AG04449 (cell line): ENCODE results near the gene MPP4.

Experiments
- CTCF ChIA-PET: fragments of 350-600 bp; formaldehyde crosslinking; extraction: SDS; loops from one replicate; lab custom pipeline; 2021; ENCODE audit warnings: antibody characterized with exemption; lab: Yijun Ruan, JAX
- POLR2A ChIA-PET: fragments of 400-600, 350-600 bp; formaldehyde crosslinking; extraction: SDS; loops from one replicate; lab custom pipeline; 2020; ENCODE audit warnings: antibody characterized with exemption, inconsistent platforms; lab: Yijun Ruan, JAX
- DNase-seq: peaks from one replicate; pipeline ENCODE4 v3.0.0-alpha.2; 2010; ENCODE audit warnings: low read depth, low spot score
- H3K4me3 ChIP-seq: 2 replicates; pipeline ENCODE4 v1.5.1; 2011; ENCODE audit warnings: low read depth, mild to moderate bottlenecking, control low read depth, low read length
- TF ChIP-seq, protein P1 (sequence below): IDR thresholded peaks from one replicate; pipeline ENCODE4 v1.5.1; 2011; ENCODE audit warnings: mild to moderate bottlenecking, moderate library complexity, low read length, control low read depth, inconsistent platforms; ENCODE audit not compliant: insufficient read depth; ENCODE audit errors: missing control alignments

MPP4 gene

DNA sequence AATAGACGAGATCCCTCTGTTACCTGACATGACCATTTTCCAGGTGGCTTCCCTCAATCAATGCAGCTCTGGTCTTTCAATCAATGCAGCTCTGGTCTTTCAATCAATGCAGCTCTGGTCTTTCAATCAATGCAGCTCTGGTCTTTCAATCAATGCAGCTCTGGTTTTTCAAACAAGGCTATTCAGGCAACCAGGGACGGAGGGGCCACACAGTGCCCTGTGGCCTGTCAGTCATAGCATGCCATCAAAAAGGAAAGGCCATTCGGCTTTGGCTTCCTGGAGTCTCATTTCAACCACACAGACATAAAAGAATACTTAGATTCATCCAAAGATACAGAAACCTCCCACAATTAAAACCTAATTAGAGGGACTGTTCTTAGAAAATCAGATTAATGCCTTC, 13.3 kb downstream of the MPP4 start:
- TF ChIP-seq, protein P1, sequence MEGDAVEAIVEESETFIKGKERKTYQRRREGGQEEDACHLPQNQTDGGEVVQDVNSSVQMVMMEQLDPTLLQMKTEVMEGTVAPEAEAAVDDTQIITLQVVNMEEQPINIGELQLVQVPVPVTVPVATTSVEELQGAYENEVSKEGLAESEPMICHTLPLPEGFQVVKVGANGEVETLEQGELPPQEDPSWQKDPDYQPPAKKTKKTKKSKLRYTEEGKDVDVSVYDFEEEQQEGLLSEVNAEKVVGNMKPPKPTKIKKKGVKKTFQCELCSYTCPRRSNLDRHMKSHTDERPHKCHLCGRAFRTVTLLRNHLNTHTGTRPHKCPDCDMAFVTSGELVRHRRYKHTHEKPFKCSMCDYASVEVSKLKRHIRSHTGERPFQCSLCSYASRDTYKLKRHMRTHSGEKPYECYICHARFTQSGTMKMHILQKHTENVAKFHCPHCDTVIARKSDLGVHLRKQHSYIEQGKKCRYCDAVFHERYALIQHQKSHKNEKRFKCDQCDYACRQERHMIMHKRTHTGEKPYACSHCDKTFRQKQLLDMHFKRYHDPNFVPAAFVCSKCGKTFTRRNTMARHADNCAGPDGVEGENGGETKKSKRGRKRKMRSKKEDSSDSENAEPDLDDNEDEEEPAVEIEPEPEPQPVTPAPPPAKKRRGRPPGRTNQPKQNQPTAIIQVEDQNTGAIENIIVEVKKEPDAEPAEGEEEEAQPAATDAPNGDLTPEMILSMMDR: no peak
- no peak for DNase-seq
- ChIA-PET CTCF (interaction anchor here (0.9 kb wide), 1 partner anchor 9 kb away, joined by 4 read pairs; no protein-coding TSS in a partner anchor), POLR2A (interaction anchor here (0.7 kb wide), 1 partner anchor 11 kb away, joined by 3 read pairs; no protein-coding TSS in a partner anchor)
- H3K4me3 ChIP-seq: no peak overlapping the region

DNA sequence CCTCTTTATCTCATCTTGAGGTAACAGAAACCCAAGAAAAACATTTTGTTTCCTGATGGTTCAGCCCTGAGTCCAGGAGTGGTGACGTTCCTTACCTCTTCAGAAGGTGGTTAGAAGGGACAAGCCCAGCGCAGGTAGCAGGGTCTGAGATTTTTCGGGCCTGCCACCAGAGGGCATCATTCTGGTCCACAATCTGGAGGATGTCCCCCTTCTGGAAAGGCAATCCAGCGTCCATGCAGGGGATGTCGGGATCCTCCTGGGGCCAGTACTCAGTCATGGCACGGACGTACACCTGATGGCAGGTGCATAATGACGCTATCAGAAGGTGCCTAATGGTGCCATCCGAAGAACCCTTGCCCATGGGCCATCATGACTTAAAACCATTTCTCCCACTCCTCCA, 17.7 kb downstream of the MPP4 start:
- POLR2A ChIA-PET: no interaction called here
- CTCF ChIA-PET: interaction anchor here (1.2 to 3.0 kb wide), 3 partner anchors 13 to 17 kb away, joined by 3 to 9 read pairs (median 5); no protein-coding TSS in a partner anchor
- H3K4me3 ChIP-seq: no peak overlapping the region
- TF ChIP-seq, protein P1: peak; percentile 36
- DNase-seq: no peak

DNA sequence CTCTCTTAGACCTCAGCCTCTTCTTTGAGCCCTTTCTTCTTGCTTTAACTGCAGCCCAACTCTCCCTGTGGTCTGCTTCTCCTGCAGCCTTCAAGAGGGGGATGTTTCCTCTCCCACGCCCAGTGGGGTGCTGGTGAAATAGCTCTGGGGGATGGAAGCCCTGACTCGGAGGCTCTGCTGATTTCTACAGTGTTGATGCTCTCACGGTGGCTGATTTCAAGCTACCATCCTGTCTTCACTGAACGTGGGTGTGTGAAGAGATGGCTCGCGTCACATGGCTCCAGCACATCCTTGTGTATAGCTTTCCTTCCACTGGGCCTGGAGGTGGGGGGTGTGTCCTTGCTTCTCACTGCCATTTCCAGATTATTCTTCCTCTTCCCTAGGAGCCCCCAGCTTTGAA, 20.0 kb downstream of the MPP4 start:
- H3K4me3 ChIP-seq: no peak overlapping the region
- no peak for DNase-seq
- TF ChIP-seq, protein P1: no peak
- CTCF ChIA-PET: interaction anchor here (0.7 to 1.2 kb wide), 5 partner anchors 10 to 446 kb away, joined by 3 read pairs; no protein-coding TSS in a partner anchor
- POLR2A ChIA-PET: no interaction called here

DNA sequence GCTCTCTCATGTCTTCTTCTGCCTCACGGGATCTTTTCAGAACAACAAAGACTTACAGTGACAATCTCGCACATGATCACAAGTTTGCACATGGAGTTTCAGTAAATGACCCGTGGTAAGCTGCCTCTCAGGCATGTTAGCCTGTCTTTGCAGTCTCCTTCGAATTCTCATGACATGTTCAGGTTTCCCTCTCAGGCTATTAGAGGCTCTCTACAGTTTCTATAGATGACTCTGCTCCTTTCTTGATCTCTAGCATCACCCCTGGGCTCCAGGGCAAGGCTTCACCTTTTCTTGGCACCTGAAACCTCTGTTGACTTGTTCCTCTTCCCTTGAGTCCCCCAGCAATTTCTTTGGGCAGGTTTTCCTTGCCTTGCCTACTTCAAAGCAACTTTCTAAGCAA, 23.0 kb downstream of the MPP4 start:
- POLR2A ChIA-PET: no interaction called here
- TF ChIP-seq, protein P1: no peak
- H3K4me3 ChIP-seq: no peak overlapping the region
- CTCF ChIA-PET: interaction anchor here (0.8 to 1.3 kb wide), 2 partner anchors 10 to 439 kb away, joined by 3 to 4 read pairs; no protein-coding TSS in a partner anchor
- no peak for DNase-seq

DNA sequence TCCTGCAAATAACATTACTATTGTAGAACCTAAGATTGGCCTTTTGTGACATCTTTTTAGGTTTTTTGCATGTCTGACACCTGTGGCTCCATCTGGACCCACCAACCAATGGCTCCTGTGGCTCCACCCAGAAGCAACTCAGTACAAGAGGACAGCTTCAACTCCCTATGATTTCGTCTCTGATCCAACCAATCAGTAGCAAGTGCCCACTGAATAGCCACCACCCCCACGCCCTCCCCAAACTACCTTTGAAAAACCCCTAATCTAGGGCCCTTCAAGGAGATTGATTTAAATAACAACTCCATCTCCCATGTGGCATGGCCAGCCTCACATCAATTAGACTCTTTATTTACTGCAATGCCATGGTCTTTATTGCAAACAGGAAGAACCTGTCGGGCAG, 23.6 kb downstream of the MPP4 start:
- no peak for DNase-seq
- H3K4me3 ChIP-seq: no peak overlapping the region
- ChIA-PET CTCF (interaction anchor here (1.0 kb wide), 1 partner anchor 17 kb away, joined by 3 read pairs; no protein-coding TSS in a partner anchor), POLR2A (no interaction called here)
- TF ChIP-seq, protein P1: no peak

DNA sequence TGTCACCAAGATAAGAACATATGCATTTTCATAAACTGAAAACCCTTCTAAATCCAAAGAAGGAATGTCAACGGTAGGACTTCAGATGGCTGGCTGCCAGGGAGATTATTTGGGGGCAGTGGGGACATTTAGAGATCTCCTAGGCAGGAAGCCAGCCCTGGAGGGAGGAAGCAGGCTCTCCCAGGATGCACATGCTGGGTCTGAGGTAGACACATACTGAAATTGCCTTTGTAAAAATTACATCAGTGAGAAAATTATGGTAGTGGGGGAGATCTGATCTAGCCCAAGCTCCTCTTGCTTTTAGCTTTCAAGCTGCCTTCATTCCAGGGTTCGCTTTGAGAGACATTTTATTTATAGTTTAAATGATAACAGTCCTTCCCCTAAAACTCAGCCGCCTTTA, 24.1 kb downstream of the MPP4 start:
- CTCF ChIA-PET: interaction anchor here (1.0 kb wide), 1 partner anchor 18 kb away, joined by 3 read pairs; no protein-coding TSS in a partner anchor
- TF ChIP-seq, protein P1: no peak
- DNase-seq: no peak
- no peak overlapping the region for H3K4me3 ChIP-seq
- POLR2A ChIA-PET: no interaction called here
